HG02763 (cell line): Measurements from ENCODE around the gene SRGAP1.
"Not testable (repeated sequence)": the region's sequence is repeated elsewhere in the genome, so short reads cannot be mapped to it uniquely, and the experiment has no call there.

ENCODE experiments used
- ATAC-seq: cut with Tn5 transposase; IDR thresholded peaks from one replicate; pipeline ENCODE4 v1.9.1; 2021; ENCODE audit warnings: mild to moderate bottlenecking, moderate library complexity; ENCODE audit not compliant: unreplicated experiment

The SRGAP1 gene

DNA sequence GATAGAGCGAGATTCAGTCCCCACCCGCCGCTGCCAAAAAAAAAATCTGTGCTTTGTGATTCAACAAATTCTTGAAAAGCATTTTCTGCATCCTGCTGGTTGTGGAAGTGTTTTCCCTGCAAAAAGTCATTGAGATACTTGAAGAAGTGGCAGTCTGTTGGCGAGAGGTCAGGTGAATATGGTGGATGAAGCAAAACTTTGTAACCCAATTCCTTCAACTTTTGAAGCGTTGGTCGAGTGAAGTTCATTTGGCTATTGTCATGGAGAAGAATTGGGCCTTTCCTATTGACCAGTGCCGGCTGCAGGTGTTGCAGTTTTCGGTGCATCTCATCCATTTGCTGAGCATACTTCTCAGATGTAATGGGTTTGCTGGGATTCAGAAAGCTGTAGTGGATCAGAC, 20.9 kb downstream of the SRGAP1 start:
- no peak for ATAC-seq

- no peak for ATAC-seq
These were observed 22.6 kb downstream of the SRGAP1 start for GRCh38 chr12:63867053-63867452.

DNA sequence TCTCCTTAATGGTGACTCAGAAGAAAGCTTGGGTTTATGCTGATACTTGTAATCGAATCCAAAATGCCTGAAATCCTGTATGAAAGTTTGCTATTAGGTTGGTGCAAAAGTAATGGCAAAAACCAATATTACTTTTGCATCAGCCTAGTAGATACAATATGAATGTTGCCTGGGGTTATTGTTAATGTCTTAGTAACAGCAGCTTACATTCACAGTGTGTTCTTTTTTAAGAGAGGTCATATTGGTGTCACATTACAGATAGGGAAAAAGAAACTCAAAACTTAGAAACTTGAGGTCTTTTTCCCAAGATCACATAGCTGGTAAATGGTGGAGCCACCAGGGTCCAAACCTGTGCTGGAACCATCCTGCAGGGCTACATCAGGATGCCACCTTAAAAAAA, 25.2 kb downstream of the SRGAP1 start:
- ATAC-seq = no peak

DNA sequence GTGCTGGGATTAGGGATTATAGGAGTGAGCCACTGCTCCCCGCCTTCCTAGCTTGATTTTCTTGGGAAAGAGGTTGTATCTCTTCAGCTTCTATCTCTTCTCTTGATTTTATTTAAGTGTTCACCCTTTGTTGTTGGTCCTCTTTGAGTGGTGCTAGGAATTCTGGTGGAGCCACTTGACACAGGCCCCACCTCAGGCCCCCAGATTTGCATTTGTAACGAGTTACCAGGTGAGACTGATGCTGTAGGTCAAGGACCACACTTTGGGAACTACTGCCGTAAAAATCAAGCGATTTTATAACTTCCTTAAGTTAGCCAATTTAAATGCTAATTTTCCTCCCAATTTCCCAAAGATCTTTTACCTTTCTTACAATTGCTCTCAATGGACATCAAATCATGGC, 26.3 kb downstream of the SRGAP1 start:
- no peak for ATAC-seq

GRCh38 chr12:63874897-63875480, 30.5 kb downstream of the SRGAP1 start:
- ATAC-seq = no peak

GRCh38 chr12:63875703-63876102, 31.2 kb downstream of the SRGAP1 start:
- no peak for ATAC-seq

- ATAC-seq = no peak
These were observed 32.5 kb downstream of the SRGAP1 start for GRCh38 chr12:63876980-63877379.

GRCh38 chr12:63877693-63878092, 33.2 kb downstream of the SRGAP1 start:
- no peak for ATAC-seq

GRCh38 chr12:63880235-63880634, 35.7 kb downstream of the SRGAP1 start:
- not testable (repeated sequence) for ATAC-seq

GRCh38 chr12:63880742-63881263, 36.3 kb downstream of the SRGAP1 start:
- no peak for ATAC-seq

DNA sequence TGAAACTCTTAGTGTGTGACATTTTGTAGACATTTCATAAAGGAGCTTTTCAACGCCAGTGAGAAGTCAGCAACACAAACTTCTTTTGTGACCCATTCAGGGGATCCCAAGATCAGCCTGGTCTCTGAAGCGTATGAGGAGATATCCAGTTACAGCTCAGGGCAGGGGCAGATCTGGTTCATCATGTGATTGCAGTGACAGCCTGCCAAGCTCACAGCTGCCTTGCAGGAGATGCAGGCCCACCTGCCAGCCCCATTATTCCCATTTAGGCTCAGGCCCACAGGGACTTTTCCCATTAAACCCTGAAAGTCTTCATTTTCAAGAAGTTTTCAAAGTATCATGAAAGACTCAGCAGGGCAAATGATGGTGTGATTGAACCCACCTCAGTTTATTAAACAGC, 38.3 kb downstream of the SRGAP1 start:
- no peak for ATAC-seq

- ATAC-seq = no peak
These were observed 40.9 kb downstream of the SRGAP1 start for GRCh38 chr12:63885401-63885800.

GRCh38 chr12:63888908-63889635, 44.6 kb downstream of the SRGAP1 start:
- ATAC-seq = no peak

- ATAC-seq = no peak
These were observed 45.4 kb downstream of the SRGAP1 start for GRCh38 chr12:63889721-63890509.

DNA sequence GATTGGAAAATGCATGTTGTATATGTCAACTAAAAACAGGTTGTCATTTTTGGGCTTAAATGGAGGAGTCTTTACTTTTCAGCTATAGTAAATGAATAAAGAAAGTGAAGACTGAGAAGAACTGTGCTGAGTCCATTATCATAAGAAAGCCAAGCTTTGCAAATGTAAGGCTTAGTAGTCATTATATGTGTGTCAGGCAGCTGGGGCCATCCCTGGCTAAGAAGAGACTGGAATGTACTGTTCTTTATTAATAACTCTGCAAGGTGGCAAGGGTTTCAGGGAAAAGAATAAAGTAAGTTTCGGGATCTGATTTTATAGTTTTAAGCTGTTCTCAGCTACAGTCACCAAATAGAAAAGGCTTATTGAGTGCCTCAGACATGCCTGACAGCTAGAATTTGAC, 48.7 kb downstream of the SRGAP1 start:
- no peak for ATAC-seq

DNA sequence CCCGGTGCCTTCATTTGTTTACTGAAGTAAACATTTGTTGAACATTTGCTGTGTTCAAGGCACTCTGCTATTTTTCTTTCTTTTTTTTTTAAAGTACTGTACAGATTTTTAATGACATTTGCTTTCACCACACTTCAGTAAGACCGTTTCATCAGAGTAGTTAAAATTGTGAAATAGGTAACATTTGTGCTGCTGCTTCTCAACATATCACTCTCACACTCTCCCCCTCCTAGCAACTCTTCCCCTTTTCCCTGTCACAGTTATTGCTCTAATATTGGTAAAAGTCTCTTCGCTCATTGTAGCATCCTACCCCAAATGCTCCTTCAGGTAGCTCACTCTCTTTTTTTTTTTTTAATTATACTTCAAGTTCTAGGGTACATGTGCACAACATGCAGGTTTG, 49.6 kb downstream of the SRGAP1 start:
- no peak for ATAC-seq

GRCh38 chr12:63895841-63896240, 51.3 kb downstream of the SRGAP1 start:
- no peak for ATAC-seq

- ATAC-seq = no peak
These were observed 53.4 kb downstream of the SRGAP1 start for GRCh38 chr12:63897931-63898330.

DNA sequence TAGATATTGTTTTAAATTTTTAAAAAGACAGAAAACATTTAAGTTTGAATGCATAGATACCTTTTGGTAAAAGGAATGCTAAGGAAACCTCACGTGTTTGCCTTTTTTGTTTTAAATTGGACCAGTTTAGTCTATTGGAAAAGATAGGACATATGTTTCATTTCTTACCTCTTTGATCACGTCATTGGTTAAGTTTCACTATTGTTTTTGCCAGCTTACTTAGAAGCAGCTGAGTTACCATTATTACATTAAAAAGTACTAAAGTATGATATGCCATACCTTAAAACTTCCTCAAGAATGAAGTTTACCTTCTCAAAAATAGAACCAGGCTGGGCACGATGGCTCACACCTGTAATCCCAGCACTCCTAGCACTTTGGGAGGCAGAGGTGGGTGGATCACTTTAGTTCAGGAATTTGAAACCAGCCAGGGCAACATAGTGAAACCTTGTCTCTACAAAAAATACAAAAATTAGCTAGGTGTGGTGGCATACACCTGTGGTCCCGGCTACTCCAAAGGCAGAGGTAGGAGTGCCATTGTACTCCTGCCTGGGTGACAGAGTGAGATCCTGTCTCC, 54.4 kb downstream of the SRGAP1 start:
- no peak for ATAC-seq

GRCh38 chr12:63899396-63899795, 54.9 kb downstream of the SRGAP1 start:
- ATAC-seq = no peak
